Activated T-cell treated with anti-CD3 and anti-CD28 coated beads for 4 hours (primary cell): ENCODE results near the gene C4orf50.

Source experiments
- DNase-seq: peaks from one replicate; pipeline ENCODE4 v3.0.0-alpha.2; 2020

The C4orf50 gene

DNA sequence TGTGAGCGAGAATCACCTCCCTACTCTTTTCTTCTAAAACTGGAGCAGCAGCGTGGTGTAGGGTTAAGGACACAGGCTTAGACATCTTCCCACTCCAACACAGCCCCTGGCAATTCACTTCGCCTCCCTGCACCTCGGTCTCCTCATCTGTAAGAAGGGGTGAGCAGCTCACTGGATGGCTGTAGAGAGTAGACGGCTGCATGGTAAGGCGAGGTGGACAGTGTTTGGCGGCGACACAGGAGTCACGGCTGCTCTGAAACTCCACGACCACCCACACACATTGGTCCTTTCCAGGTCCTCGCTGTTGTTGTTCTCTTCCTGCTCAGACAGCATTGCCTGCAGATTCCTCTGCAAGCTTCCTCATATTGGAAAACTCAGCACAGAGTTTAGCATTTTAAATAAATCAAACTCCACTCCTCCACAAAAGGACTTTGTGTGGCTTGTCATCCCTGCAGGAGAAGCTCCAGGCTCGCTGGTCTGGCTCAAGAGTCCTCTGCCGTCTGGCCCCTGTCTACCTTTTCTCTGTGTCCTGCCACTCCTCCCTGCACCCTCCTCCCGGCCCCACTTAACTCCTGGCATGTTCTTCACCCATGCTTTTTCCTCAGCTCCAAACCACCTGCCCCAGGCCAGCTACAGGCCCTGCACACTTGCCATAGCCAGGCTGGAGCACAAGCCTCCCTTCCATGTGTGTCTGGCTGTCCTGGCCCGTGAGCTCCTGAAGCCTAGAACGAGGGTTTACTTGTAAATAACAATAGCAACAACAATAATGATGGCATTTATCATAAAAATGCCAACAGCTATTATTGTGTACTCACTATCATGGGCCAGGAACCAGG lies 84.0 kb downstream of the C4orf50 start:
- DNase-seq: no peak

DNA sequence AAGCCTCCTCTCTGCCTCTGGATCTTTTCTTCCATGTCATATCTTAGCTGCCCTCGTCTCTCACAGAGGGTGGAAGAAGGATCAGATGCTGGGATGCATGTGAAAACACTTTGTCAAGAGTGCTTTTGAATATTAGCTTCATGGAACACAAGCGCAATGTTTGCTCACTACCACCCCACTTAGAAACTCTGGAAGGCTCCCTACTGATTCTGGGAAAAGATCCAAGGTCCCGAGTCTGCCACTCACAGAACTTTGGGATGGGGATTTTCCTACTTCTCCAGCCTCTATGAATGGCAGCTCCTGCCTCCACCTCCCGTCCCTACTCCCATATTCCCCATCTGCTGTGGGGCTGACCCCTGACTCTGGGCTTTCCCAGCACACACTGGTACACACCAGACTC lies 85.1 kb downstream of the C4orf50 start:
- DNase-seq: no peak

DNA sequence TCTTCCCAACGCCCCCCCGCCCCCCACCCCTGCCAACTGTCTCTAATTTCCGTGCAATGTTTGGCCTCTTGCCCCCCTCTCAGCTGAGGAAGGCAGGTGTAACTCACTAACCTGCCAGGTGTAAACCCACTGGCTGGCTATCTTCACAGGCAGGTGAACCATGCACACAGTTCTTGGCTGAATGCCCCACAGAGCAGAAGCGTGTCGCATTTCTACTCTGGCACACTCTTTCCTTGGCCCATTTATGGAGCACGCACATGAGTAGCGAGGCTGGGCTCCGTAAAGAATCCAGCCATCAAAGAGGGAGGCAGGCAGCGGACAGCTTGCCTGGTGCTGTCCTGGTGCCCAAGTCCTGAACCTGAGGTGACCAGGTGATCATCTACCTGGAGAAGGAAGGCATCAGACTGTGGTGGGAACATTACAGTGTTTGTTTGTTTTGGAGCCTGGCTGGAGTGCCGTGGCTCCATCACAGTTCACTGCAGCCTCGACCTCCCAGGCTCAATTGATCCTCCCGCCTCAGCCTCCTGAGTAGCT lies 86.1 kb downstream of the C4orf50 start:
- DNase-seq: no peak

DNA sequence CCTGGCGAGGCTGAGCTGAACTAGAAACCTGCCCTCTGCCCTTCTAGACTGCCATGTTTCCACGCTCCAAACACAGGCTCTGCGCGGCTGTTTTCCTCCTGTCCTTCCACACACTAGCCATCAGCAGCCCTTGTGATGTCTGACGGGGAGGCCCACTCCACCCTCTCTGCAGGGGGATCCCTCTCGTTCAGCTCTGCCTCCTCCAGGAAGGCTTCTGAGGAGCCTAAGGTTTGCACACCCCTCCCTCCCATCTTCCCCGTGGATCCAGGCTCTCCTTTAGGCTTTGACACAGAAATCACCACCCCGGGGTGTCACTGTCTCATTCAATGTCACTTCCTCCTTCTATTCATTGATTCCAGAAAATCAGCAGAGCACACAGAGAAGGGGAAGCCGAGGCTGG lies 86.7 kb downstream of the C4orf50 start:
- no peak for DNase-seq

- DNase-seq: no peak
Measured at GRCh38 chr4:5930876-5931275, 87.4 kb downstream of the C4orf50 start.

- DNase-seq: no peak
Measured at GRCh38 chr4:5930456-5930855, 87.8 kb downstream of the C4orf50 start.

DNA sequence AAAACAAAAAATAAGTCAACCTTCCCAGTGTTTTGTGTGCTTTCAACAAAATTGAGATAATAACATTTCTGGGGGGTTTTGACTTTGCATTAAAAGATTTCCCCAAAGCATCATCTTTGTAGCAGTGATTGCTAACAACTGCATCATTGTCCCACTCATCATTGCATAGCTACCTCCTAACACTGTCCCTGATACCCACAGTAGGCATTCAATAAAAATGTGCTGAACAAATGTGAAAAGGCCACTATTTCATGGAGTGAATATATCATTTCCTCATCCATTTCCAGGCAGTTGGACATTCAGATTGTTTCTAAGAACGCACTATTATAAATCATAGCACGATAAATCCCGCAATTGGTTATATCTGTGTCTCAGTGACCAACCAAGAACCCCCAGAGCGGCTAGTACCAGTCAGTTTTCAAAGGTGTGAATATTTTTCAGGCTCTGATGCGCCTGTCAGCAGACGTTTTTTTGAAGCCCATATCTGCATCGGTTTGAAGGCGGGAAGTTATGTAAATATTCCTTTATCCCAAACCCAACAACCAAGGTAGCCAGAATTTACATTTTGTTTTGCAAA lies 89.3 kb downstream of the C4orf50 start:
- DNase-seq: no peak

DNA sequence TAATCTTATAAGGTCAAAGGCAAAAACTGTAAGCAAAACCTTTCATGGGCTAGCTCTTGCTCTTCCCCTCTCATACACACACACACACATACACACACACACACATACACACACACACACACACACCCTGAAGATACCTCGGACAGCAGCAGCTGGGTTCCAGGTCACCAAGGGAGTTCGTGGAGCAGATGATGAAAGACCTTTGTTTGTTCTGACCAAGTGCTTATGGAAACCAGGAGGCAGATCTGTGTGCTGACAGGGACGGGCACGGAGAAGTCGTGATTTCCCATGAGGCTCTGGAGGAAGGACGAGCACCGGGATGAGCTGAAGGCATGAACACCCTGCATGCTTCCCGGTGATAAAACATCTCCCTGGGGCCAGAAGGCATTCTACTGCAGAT lies 90.0 kb downstream of the C4orf50 start:
- no peak for DNase-seq

DNA sequence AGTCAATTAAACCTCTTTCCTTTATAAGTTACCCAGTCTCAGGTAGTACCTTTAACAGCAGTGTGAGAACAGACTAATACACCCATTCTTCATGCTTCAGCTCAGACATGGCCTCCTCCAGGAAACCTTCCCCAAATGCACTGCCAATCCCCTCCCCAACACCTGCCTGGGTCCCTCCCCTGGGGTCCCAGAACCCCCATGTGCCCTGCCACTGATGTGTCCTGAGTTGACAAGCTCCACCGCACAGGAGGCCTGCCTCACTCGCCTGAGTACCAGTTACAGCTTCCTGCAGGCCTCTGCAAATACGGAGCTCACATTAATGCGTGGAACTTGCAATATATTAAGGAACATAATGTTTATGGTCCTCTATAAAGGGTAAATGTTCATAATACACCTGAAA lies 90.5 kb downstream of the C4orf50 start:
- DNase-seq: no peak

GRCh38 chr4:5927116-5927515 lies 91.1 kb downstream of the C4orf50 start:
- no peak for DNase-seq

- DNase-seq: no peak
Measured at GRCh38 chr4:5926598-5926997, 91.6 kb downstream of the C4orf50 start.

GRCh38 chr4:5925419-5926200 lies 92.6 kb downstream of the C4orf50 start:
- DNase-seq: no peak

- DNase-seq: no peak
Measured at GRCh38 chr4:5924461-5925125, 93.6 kb downstream of the C4orf50 start.

DNA sequence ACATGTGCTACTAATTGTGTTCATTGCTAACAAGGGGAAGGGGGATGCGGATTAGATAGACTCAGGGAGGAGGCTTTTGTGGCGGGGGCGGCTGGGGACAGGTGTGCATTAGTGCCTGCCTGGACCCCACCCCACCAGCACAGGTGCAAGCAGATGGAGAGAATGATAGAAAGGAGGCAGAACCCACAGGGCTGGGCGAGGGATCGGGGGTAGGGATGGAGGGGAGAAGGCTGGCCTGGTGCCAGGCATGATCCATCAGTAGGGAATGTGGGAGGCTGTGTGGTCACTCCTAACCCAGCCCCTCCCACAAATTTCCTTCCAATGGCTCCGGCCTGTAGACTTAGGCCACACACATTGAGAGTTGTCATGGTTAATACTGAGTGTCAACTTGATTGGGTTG lies 94.9 kb downstream of the C4orf50 start:
- no peak for DNase-seq

GRCh38 chr4:5922556-5922955 lies 95.7 kb downstream of the C4orf50 start:
- no peak for DNase-seq

GRCh38 chr4:5921981-5922380 lies 96.2 kb downstream of the C4orf50 start:
- no peak for DNase-seq

DNA sequence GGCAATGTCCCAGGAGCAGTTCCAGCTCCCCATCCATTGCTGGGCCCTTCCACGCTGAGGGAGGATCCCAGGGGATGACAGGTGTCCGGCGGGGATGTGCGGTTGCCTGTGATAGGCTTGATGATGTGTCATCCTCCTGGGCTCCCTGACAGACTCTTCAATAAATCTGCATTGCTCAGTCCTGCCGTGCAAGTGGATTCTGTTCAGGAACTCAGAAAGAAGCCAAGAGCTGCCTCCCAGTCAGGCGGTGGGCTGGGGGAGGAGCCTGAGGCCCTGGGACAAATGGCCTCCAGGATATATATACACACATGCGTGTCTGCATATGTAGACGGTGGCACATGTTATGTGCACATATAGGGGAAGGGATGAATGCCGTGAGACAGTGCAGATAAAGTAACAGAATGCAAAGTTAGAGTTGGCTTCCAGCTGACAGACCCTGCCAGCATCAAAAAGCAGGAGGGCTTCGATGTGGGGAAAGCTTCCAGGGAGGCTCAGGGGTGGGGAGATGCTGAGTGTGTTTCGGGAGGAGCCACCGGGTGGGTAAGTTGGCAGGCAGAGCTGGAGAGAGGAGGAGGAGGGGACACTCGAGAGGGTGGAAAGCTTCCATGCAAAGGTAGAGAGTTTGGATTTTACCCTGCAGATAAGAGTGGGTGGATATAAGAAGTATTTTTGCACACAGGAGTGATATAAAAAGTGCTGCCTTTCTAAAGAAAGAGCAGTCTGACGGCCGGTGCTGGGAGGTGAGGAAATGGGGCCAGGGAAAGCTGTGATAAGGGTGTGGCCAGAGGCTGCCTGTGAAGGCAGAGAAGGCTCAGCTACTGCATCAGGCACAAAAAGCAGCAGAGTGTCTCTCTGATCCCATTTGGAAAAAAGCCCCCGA lies 96.9 kb downstream of the C4orf50 start:
- no peak for DNase-seq

DNA sequence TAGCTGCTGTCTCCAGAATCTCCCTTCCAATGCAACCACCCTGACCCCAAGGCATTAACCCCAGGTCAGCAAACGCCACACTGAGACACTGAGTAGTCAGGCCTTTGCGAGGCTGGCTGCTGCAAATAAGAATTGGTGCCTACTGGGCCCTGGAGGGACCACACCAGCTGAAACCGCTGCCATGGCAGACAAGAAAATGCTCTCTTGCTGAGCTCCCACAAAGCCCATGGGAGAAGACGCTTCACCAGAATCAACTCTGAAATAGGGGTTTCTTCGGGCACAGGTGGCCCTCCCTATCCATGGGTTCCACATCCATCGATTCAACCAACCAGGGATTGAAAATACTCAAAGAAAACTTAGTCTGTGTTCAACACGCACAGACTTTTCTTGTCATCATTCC lies 98.7 kb downstream of the C4orf50 start:
- no peak for DNase-seq

- DNase-seq: no peak
Measured at GRCh38 chr4:5919044-5919443, 99.2 kb downstream of the C4orf50 start.

DNA sequence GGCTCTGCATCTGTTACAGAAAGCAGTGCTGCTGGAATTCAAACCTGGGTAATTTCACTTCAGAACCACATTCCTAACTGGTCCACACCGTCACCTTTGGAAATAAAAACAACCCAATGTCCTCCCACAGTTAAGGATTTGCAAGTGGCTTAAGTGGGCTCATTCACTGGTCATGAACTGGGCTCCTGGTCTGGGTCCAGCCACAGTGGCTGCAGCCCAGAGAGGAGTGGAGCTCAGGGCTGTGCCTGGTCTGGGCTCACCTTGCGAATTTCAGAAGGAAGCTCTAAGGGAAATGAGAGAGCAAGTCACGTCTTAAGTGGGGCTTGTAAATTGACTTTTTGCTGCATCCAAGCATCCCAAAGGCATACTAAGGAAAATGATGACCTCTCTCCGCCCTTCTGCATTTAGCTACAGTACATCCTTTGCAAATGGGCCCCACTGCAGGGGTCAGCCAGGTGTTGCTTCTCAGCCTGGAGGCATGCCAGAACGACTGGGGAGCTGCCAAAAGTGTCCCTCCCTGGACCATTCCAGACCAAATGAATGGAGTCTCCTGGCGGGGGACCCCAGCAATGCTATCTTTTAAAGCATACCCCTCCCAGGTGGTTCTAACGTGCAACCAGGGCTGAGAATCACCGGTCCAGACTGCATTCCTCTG lies 99.8 kb downstream of the C4orf50 start:
- DNase-seq: no peak

DNA sequence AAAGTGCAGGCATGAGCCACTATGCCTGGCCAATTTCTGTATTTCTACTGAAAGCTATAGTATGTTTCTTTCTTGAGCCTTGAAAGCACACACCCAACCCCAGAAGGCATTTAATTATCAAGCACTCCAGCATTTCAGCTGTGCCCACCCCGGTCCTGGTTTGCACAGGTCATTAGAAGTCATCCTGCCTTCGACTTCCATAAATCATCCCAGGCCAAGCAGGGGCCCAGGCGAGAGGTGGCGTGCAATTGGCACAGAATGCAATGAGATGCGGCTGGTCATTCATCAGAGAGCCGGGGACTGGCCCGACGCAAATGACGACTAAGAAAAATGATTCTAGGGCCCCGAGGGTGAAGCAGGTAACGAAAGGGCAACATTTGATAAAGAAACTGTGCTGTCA lies 100.6 kb downstream of the C4orf50 start:
- no peak for DNase-seq

DNA sequence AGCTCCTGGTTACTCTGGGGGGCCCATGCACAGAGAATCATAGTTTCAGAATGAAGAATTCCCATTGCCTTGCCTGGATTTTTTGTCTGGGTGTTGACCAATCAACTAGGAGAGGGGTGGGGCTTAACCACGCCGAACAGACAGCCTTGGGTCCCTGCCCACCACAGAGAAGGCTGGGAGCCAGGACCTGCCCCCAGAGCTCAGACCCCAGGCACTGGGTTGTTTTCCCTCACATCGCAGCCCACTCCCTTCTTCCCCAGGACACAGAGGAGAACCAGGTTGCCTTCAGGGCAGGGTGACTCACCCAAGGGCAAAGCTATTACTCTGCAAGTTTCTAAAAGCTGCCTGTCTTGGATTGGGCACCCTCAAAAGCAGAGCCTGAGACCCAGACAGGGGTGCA lies 102.0 kb downstream of the C4orf50 start:
- DNase-seq: no peak
